ENCODE results near the gene ATP9B.

- no peak for TF ChIP-seq CTCF (IDR thresholded peaks at IDR 0.05; ENCODE audit: low read depth, low read length)
- TF ChIP-seq EZH2phosphoT487 (IDR thresholded peaks at IDR 0.05; ENCODE audit: low read depth): no peak
Observed at GRCh38 chr18:79337620-79338019, 268.4 kb downstream of the ATP9B start.
